Measurements from ENCODE around the gene CHN2. TPM values are rescaled to one million over a fixed set of nuclear protein-coding genes. Genes with fewer than 3 reads are reported as not detected.

Gene CHN2
- total RNA-seq, 1 experiment from 2014 or later: 0.15 TPM

Other genes starting within 250 kb of the CHN2 start
- not detected for gene TRIL, start 236.4 kb upstream of the CHN2 start, total RNA-seq (2021; ENCODE audit: unreplicated experiment)
- 1.1 TPM for gene CPVL, start 48.2 kb upstream of the CHN2 start, total RNA-seq (2021; ENCODE audit: unreplicated experiment)

All from Panc1 (cell line).